Measurements from ENCODE around the gene FOXC1.

Gene FOXC1

GRCh38 chr6:1624851-1625781 is 15.4 kb downstream of the FOXC1 start:
- no peaks in the 10 kb centered on the region for H3K9me3 ChIP-seq (ENCODE audit: control insufficient read depth, low read length)
- no peak overlapping the region for H3K9ac ChIP-seq (ENCODE audit: low read length)
- H3K27me3 ChIP-seq (ENCODE audit: control insufficient read depth, insufficient read depth, low read length), result peaks cover 23% of the 10 kb centered on the region
- H3K4me3 ChIP-seq (ENCODE audit: low read length), result no peak overlapping the region
- no peaks in the 10 kb centered on the region for H3K4me1 ChIP-seq (ENCODE audit: control insufficient read depth, insufficient read depth, low read length)
- H3K36me3 ChIP-seq (ENCODE audit: control insufficient read depth, insufficient read depth, low read length), result peaks cover 4% of the 10 kb centered on the region

- no peak overlapping the region for H3K9ac ChIP-seq (ENCODE audit: low read length)
- no peaks in the 10 kb centered on the region for H3K9me3 ChIP-seq (ENCODE audit: control insufficient read depth, low read length)
- no peak overlapping the region for H3K4me3 ChIP-seq (ENCODE audit: low read length)
- peaks cover 18% of the 10 kb centered on the region for H3K27me3 ChIP-seq (ENCODE audit: control insufficient read depth, insufficient read depth, low read length)
- H3K36me3 ChIP-seq (ENCODE audit: control insufficient read depth, insufficient read depth, low read length), result peaks cover 4% of the 10 kb centered on the region
- H3K4me1 ChIP-seq (ENCODE audit: control insufficient read depth, insufficient read depth, low read length), result no peaks in the 10 kb centered on the region
These were observed 16.2 kb downstream of the FOXC1 start for GRCh38 chr6:1625794-1626435.

- no peaks in the 10 kb centered on the region for H3K4me1 ChIP-seq (ENCODE audit: control insufficient read depth, insufficient read depth, low read length)
- H3K27me3 ChIP-seq (ENCODE audit: control insufficient read depth, insufficient read depth, low read length), result peaks cover 18% of the 10 kb centered on the region
- no peaks in the 10 kb centered on the region for H3K9me3 ChIP-seq (ENCODE audit: control insufficient read depth, low read length)
- H3K4me3 ChIP-seq (ENCODE audit: low read length), result no peak overlapping the region
- no peak overlapping the region for H3K9ac ChIP-seq (ENCODE audit: low read length)
- H3K36me3 ChIP-seq (ENCODE audit: control insufficient read depth, insufficient read depth, low read length), result peaks cover 4% of the 10 kb centered on the region
These were observed 16.8 kb downstream of the FOXC1 start for GRCh38 chr6:1626481-1626880.

- no peak overlapping the region for H3K9ac ChIP-seq (ENCODE audit: low read length)
- peaks cover 18% of the 10 kb centered on the region for H3K27me3 ChIP-seq (ENCODE audit: control insufficient read depth, insufficient read depth, low read length)
- no peaks in the 10 kb centered on the region for H3K9me3 ChIP-seq (ENCODE audit: control insufficient read depth, low read length)
- H3K4me1 ChIP-seq (ENCODE audit: control insufficient read depth, insufficient read depth, low read length), result no peaks in the 10 kb centered on the region
- no peak overlapping the region for H3K4me3 ChIP-seq (ENCODE audit: low read length)
- H3K36me3 ChIP-seq (ENCODE audit: control insufficient read depth, insufficient read depth, low read length), result no peaks in the 10 kb centered on the region
These were observed 18.3 kb downstream of the FOXC1 start for GRCh38 chr6:1627827-1628560.

GRCh38 chr6:1629316-1629715 is 19.6 kb downstream of the FOXC1 start:
- Histone ChIP-seq H3K27me3 (ENCODE audit: control insufficient read depth, insufficient read depth, low read length) (peaks cover 18% of the 10 kb centered on the region), H3K4me1 (ENCODE audit: control insufficient read depth, insufficient read depth, low read length) (no peaks in the 10 kb centered on the region), H3K9me3 (ENCODE audit: control insufficient read depth, low read length) (no peaks in the 10 kb centered on the region), H3K36me3 (ENCODE audit: control insufficient read depth, insufficient read depth, low read length) (no peaks in the 10 kb centered on the region), H3K4me3 (ENCODE audit: low read length) (no peak overlapping the region), H3K9ac (ENCODE audit: low read length) (no peak overlapping the region)

GRCh38 chr6:1630212-1630770 is 20.6 kb downstream of the FOXC1 start:
- Histone ChIP-seq H3K4me1 (ENCODE audit: control insufficient read depth, insufficient read depth, low read length) (no peaks in the 10 kb centered on the region), H3K9ac (ENCODE audit: low read length) (no peak overlapping the region), H3K4me3 (ENCODE audit: low read length) (no peak overlapping the region), H3K36me3 (ENCODE audit: control insufficient read depth, insufficient read depth, low read length) (no peaks in the 10 kb centered on the region), H3K27me3 (ENCODE audit: control insufficient read depth, insufficient read depth, low read length) (peaks cover 17% of the 10 kb centered on the region), H3K9me3 (ENCODE audit: control insufficient read depth, low read length) (no peaks in the 10 kb centered on the region)

GRCh38 chr6:1630771-1631217 is 21.1 kb downstream of the FOXC1 start:
- peaks cover 12% of the 10 kb centered on the region for H3K27me3 ChIP-seq (ENCODE audit: control insufficient read depth, insufficient read depth, low read length)
- H3K36me3 ChIP-seq (ENCODE audit: control insufficient read depth, insufficient read depth, low read length), result no peaks in the 10 kb centered on the region
- H3K9me3 ChIP-seq (ENCODE audit: control insufficient read depth, low read length), result no peaks in the 10 kb centered on the region
- H3K9ac ChIP-seq (ENCODE audit: low read length), result no peak overlapping the region
- no peak overlapping the region for H3K4me3 ChIP-seq (ENCODE audit: low read length)
- no peaks in the 10 kb centered on the region for H3K4me1 ChIP-seq (ENCODE audit: control insufficient read depth, insufficient read depth, low read length)

- Histone ChIP-seq H3K36me3 (ENCODE audit: control insufficient read depth, insufficient read depth, low read length) (no peaks in the 10 kb centered on the region), H3K4me3 (ENCODE audit: low read length) (no peak overlapping the region), H3K27me3 (ENCODE audit: control insufficient read depth, insufficient read depth, low read length) (peaks cover 11% of the 10 kb centered on the region), H3K4me1 (ENCODE audit: control insufficient read depth, insufficient read depth, low read length) (no peaks in the 10 kb centered on the region), H3K9me3 (ENCODE audit: control insufficient read depth, low read length) (no peaks in the 10 kb centered on the region), H3K9ac (ENCODE audit: low read length) (no peak overlapping the region)
These were observed 21.5 kb downstream of the FOXC1 start for GRCh38 chr6:1631251-1631650.

GRCh38 chr6:1633366-1634021 is 23.8 kb downstream of the FOXC1 start:
- H3K9me3 ChIP-seq (ENCODE audit: control insufficient read depth, low read length), result no peaks in the 10 kb centered on the region
- peaks cover 10% of the 10 kb centered on the region for H3K4me1 ChIP-seq (ENCODE audit: control insufficient read depth, insufficient read depth, low read length)
- no peaks in the 10 kb centered on the region for H3K27me3 ChIP-seq (ENCODE audit: control insufficient read depth, insufficient read depth, low read length)
- H3K9ac ChIP-seq (ENCODE audit: low read length), result no peak overlapping the region
- H3K36me3 ChIP-seq (ENCODE audit: control insufficient read depth, insufficient read depth, low read length), result no peaks in the 10 kb centered on the region
- no peak overlapping the region for H3K4me3 ChIP-seq (ENCODE audit: low read length)

- Histone ChIP-seq H3K4me1 (ENCODE audit: control insufficient read depth, insufficient read depth, low read length) (peaks cover 10% of the 10 kb centered on the region), H3K4me3 (ENCODE audit: low read length) (no peak overlapping the region), H3K9me3 (ENCODE audit: control insufficient read depth, low read length) (no peaks in the 10 kb centered on the region), H3K9ac (ENCODE audit: low read length) (no peak overlapping the region), H3K27me3 (ENCODE audit: control insufficient read depth, insufficient read depth, low read length) (no peaks in the 10 kb centered on the region), H3K36me3 (ENCODE audit: control insufficient read depth, insufficient read depth, low read length) (no peaks in the 10 kb centered on the region)
These were observed 24.4 kb downstream of the FOXC1 start for GRCh38 chr6:1634081-1634480.

GRCh38 chr6:1635305-1636010 is 25.7 kb downstream of the FOXC1 start:
- Histone ChIP-seq H3K36me3 (ENCODE audit: control insufficient read depth, insufficient read depth, low read length) (no peaks in the 10 kb centered on the region), H3K9ac (ENCODE audit: low read length) (no peak overlapping the region), H3K4me3 (ENCODE audit: low read length) (no peak overlapping the region), H3K4me1 (ENCODE audit: control insufficient read depth, insufficient read depth, low read length) (peaks cover 10% of the 10 kb centered on the region), H3K27me3 (ENCODE audit: control insufficient read depth, insufficient read depth, low read length) (no peaks in the 10 kb centered on the region), H3K9me3 (ENCODE audit: control insufficient read depth, low read length) (no peaks in the 10 kb centered on the region)

All from mucosa of stomach (tissue), 1 donor.